ENCODE results near the gene GNAS.

GRCh38 chr20:58926802-58927489 is 74.4 kb downstream of the GNAS start:
- TF ChIP-seq CTCF (conservative IDR thresholded peaks at IDR 0.05) (no peak), ZFX (IDR thresholded peaks at IDR 0.05) (no peak)

All from C4-2B (cell line).